HG03520 (cell line): ENCODE data around the gene ACOXL.
"Not testable (repeated sequence)": the region's sequence is repeated elsewhere in the genome, so short reads cannot be mapped to it uniquely, and the experiment has no call there.

Source experiments
- ATAC-seq: cut with Tn5 transposase; IDR thresholded peaks from one replicate; pipeline ENCODE4 v1.9.1; 2021; ENCODE audit warnings: mild to moderate bottlenecking, moderate library complexity; ENCODE audit not compliant: unreplicated experiment

Gene ACOXL

DNA sequence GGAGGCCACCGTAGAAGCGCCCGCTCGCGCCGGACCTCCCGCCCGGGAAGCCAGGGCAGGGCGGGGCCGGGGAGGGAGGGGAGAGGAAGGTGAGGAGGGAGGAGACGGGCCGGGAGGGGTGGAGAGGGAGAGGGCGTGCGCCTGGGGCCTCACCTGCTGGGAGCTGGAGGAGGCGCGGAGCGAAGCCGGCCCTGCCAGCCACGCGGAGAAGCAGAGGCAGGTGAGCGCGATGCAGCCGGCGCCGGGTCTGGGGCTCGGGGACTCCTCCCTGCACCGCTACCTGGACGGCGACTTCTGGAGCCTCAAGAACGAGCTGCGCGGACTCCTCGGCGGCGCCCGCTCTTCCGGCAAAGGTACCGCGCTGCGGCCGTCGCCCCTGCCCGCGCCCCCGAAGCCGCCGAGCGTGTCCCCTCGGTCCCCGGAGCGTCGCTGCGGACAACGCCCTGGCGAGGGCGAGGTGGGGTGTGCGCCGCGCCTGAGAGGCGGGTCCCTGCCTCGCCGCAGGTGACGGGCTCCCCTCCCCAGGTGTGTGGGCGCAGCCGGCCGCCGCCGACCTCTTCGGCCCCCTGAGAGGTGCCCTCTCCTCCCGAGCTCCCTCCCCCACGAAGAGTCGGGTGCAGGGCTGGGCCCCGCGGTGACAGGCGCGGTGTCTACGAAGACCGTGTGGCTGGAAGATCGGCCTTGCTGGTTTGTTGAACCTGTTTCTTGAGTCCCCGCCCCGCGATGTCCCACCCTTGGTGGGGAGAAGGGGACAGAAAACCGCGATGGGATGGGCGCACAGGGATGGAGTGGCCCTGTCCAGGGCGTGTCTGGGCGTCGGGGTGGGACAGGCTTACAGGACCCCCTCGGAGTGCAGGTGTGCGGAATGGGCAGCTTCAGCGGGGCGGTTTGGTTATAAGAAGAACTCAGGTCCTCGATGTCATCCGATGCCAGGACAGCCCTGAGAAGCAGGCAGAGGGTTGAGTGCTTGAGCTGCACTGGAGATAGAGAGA is at the start of gene ACOXL:
ACOXL (plus strand) TSS at position 152 of the 992 bp plus-strand sequence. CDS start 35,817 bp downstream, outside the sequence.
- ATAC-seq = no peak

DNA sequence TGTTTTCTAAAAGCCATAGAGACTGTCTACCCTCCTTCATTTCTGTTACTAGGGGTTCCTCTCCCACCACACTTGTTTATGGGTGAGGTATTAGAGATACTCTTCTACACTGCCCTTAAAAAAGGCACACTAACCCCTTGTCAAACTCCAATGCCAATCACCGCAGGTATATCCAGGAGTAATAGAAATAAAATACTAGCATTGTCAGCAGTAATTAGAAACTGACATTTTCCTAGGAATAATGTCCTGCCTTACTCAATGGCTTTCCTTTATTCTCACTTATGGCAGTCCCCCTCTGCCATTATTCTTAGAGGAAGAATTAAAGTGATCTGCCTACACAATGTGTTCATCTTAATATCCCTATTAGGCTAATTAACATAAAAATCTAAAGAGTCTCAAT is 49.5 kb upstream of the ACOXL start:
- ATAC-seq = no peak

DNA sequence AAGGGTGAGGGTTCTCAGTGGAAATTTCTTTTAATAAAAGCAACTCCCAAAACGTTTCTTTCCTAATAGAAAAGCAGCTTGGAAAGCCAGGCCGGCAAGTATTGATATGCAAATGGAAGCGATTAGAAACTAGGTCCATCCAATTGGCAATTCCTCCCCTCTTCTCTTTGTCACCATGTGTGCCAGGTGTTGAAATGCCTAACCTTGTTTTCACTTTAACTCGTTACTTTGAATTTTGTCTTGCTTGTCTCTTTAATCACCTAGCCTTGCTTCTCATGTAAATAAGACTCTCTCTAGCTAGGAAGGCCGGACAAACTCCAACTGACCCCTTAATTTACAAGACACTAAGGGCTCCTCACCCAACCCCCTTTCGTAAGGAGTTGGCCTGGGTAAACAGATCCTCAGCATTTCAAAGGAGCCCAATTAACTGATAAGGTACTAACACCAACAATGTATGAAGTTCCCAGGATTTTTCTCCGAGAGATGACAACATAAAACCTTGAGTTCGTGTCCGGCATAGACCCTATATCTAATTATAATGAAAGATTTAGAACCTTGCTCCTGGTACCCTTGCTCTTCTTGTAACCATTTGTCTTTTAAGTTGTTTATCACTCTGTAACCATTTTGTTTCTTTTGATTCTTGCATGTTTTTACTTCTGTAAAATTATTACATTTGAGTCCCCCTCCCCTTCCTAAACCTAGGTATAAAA is 44.4 kb upstream of the ACOXL start:
- ATAC-seq = not testable (repeated sequence)

DNA sequence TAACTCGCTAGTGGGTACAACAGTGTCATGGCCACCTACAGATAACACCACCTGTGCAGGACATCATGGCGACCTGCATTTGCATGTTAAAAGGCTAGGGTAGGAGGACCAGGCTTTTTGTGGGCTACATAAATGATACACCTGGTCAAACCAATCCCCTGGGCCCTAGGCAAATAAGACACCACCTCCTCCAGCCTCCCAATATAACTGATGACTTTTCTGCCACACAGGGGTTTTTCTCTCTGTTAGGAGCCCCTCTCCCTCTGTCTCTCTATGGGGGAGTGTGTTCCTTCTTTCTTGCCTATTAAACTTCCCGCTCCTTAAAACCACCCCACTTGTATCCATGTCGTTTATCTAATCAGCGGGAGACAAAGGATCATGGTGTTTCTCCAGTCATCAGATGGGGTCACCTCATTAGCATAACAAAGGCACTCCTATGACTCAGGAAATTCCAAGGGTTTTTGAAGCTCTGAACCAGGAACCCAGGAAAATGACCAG is 43.7 kb upstream of the ACOXL start:
- no peak for ATAC-seq

DNA sequence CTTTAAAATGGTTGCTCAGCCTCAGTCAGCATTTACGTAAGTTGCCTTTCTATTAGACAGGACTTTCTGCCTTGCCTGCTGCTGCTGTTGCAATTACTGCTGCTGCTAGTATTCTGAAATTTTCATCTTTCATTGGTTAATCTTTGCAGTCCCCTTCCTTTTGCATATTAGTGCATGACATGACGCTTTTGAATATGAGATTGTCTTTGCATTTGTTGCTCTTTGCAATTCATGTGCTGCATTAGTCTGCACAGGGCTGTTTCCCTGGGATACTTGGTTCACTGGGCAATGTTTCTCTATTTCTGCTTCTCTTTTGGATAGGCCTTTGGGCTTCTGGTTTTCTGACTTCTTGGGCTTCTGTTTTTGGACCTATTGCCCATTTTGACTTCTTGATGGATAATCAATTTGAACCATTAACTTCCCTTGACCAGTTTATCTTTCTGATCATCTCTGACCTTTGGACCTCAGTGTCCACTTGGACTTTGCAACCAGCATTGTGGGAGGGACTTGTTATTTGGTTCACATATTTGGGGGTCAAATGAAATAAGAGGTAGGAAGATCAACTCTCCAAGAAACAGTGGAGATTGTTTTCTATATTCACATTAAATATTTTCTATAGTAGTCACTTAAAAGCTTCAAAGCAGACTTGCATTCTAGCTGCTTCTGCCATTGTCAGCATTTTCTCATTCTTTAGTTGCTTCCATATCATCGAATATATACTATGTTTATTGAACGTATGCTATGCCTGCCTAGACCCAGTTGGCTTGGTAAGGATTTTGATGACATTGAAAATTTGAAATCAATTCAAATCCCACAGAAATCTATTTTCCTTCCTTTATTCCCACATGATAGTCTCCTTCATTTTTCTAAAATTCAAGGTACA is 42.0 kb upstream of the ACOXL start:
- no peak for ATAC-seq

DNA sequence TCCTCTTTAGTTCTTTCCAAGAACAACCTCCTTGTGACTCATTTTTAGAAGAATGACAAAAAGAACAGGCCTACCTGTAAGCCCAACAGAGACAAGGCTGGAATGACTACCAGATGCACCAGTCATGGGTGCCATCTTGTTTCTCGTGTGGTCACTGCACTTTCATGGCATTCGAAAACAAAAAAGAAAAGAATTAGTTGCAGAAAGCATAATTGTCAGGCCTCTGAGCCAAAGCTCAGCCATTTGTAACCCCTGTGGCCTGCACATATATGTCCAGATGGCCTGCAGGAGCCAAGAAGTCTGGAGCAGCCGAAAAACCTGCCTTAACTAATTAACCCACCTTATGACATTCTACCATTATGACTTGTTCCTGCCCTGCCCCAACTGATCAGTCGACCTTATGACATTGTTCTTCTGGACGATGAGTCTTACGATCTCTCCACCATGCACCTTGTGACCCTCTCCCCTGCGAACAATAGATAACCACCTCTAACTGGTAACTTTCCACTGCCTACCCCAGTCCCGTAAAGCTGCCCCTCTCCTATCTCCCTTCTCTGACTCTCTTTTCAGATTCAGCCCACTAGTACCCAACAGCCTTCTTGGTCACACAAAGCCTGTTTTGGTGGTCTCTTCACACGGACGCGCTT is 40.6 kb upstream of the ACOXL start:
- no peak for ATAC-seq

DNA sequence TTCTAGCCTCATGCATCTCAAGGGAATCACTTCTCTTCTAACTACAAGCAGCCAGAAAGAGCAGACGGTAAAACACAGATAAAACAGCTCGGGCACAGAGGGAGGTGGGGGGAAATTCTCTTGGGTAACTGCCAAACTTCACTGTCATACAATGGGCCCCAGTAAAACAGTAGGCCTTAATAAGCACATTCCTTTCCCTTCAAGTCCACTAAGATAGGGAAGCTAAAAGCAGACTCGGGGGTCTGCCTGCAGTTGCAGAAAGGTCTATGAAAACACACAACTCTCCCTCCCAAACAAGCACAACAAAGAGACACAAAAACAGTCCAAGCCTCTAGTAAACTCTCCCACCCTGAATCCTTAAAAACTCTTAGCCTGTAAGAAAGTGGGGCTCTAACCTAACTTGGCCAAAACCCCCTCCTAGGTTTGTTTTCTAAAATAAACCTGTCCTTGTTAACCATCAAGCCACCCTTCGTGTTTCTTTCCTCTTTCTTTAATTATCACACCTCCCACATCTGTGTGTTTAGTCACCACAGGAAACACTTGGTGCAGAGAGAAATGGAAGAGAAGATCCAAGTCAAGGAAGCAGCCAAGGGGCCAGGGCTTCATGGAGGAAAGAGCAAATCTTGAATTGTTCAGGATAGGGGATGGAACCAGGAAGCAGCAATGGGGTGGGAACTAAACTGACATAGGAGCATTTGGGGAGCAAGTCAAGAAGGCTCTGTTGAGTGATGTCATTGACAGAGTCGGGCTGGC is 37.1 kb upstream of the ACOXL start:
- not testable (repeated sequence) for ATAC-seq

DNA sequence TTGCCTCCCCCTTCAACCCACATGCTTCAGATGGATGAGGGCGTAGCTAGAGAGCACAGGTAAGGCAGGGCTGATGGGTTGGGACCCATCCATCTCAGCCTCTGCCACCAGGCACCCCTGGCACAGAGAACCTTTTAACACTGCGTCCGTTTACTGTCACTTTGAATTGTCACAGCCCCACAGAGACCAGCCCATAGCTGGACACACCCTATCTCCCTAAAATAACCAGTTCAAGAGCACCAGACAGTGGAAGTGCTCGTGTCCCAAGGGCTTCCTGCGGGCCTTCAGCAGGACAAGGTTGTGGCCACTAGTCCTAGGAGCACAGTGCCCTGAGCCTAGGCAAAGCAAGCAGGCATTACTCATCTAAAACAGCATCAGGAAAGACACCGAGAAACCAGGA is 34.1 kb upstream of the ACOXL start:
- ATAC-seq = not testable (repeated sequence)

DNA sequence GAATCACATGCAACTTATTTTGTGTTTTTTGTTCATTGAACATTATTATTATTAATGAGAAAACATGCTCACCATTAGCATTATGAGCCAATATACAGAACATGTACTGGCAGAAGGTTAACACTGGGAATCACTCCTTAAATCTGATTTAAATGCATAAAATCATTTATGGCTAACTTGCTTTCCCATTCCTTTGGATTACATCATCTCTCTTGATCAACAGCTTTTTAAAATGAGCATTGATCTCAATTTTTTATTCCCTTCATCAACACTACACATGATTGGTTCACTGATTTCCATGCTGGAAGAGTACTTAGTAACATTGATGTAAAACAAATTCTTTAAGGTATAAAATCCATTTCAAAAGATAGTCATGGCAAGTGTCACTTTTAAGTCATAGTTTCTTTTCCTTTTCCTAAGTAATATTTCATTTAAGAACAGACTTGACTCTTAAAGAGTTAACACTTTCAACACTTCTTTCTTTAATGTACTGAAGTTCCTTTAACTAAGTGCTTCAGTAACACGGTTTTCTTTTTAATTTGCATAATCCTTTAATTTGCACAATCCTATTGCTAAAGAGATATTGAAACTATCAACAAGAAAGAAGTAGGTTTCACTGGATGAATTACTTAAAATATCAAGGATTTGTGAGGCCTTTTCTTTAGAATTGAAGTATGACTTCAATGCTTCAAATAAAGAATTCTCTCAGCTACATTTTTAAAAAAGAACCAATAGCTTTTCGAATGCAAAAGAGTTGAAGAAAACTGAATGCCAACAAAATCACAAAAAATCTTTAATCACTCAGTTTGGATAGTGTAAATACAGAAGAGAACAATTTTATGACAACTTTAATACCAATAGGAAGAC is 29.6 kb upstream of the ACOXL start:
- no peak for ATAC-seq

DNA sequence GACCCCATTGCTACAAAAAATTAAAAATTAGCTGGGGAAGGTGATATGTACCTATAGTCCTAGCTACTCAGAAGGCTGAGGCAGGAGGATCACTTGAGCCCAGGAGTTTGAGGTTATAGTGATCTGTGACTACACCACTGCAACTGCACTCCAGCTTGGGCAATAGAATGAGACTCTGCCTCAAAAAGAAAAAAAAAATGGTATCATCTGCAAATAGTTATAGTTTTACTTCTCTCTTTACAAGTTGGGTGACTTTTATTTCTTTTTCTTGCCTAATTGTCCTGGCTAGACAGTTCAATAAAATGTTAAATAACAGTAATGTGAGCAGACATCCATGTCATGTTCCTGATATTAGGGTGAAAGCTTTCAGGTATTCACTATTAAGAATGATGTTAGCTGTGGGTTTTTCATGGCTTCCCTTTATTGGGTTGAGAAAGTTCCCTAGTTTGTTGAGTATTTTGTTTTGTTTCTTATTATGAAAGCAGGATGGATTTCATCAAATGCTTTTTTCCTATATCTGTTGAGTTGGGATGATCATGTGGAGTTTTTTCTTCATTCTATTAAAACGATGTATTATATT is 24.9 kb upstream of the ACOXL start:
- no peak for ATAC-seq

DNA sequence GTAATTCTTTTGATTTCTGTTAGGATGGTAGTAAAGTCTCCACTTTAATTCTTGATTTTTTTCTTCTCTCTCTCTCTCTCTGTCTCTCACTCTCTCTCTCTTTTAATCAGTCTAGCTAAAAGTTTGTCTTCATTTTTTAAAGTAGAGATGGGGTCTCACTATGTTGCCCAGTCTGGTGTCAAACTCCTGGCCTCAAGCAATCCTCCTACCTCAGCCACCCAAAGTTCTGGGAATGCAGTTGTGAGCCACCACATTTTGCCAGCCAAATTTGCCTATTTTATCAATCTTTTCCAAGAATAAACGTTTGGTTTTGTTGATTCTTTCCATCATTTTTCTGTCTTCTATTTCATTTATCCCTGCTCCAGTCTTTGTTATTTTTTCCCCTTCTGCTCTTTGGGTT is 23.9 kb upstream of the ACOXL start:
- ATAC-seq = no peak

DNA sequence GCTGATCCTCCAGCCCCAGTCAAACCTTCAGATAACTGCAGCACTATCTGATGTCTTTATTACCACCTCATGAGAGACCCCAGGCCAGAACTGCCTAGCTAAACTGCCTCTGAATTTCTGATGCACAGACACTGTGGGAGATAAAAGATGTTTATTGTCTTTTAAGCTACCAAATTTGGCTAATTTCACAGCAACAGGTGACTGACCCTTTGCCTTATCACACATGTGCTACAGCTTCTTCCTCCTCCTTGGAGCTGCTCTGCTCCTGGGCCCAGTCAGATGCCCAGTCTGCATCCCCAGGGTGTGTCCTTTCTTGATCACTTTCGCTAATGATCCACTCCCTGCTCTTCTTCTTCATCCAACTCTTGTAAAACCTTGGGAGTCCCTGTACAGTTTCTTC is 19.6 kb upstream of the ACOXL start:
- no peak for ATAC-seq

DNA sequence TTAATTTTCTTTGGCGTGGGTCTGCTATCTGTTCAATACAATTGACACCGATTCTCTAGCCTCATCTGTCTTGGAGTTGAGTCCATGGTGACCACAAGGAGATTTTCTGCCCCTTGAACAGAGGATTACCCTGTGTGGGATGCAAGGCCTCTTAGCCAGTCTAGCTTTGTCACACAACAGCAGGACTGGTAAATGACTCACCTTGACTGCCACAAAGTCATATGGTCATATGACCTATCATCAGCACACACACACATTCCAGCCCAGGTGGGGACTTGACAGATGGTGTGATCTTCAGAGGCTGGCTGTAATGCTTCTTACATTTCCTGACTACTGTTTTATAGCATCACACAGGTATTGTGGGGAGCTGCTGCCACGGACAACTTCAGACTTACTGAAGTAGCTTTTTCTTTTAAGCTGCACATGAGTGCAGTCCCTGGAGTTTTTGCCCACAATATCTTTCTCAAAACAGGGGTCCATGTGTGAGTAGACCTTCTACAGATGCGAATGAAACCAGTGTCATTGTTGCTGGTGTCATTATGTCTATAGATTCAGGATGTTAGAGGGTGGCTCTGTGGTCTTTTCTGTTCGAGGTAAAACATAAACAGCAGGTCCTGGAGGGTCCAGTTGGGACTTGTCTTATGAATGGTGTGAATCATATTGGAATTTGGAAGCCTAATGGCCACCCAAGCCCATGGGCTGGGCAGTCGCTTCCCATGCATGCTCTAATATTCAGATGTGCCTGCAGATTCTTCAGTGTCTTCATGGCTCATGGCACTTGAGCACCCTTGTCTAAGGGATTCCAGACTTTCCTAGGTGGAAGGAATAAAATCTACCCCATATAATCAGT is 18.6 kb upstream of the ACOXL start:
- ATAC-seq = no peak

DNA sequence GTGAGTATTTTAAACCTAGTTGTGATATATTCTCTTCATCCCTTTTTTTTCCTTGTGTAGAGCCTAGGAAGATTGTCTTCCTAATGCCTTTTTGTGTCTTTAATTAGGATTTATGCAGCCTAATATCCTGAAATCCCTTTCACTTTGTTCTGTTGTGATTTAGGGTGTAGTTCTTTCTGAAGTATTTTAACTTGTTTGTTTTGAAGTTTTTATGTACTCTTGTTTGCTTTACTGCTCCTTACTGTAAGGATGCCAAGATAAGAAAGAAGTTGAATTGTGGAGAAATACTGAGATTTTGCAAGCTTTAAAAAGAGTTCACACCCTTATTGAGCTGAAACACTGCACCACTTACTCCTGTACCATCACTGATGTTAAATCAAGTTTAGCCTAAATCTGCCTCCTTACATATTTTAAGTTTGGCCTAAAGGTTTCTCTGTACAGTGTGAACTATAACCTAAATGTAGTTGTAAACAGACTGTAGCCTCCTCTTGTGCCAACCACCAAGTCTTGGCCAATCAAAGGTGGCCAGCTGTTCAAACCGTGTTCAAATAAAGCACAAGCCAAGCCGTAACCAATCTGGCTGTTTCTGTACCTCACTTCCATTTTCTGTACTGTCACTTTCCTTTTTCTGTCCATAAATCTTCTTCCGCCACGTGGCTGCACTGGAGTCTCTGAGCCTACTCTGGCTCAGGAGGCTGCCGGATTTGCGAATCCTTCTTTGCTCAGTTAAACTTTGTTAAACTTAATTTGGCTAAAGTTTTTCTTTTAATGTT is 17.7 kb upstream of the ACOXL start:
- no peak for ATAC-seq

DNA sequence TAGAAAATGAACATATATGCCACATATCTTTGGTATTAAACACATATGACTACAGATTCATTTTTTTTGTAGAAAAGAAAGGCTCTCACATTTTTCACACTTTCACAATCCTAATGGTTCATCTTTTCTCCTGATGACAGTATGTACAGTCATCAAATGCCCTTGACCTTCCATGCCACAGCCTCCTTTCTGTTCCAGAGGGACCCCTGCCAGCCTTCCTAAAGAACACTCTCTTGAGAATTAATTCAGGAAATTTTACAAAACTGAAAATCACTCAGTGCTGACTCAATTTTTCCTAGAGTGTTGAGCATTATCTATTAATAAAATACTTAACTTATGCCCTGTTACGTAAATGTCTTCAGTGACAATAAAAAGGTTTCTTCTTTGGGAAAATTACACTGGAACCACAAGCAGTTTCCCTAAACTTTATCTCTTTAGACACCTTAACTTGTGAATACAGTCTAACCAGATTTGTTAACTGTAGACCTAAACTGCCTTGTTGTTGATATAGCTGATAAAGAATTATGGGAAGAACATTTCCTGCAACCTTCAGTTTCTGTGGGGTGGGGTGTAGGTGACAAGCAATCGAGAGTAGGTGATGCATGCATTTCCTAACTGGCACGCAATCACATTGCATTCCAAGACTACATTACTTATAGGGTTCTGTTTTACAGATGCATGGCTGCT is 15.3 kb upstream of the ACOXL start:
- no peak for ATAC-seq

DNA sequence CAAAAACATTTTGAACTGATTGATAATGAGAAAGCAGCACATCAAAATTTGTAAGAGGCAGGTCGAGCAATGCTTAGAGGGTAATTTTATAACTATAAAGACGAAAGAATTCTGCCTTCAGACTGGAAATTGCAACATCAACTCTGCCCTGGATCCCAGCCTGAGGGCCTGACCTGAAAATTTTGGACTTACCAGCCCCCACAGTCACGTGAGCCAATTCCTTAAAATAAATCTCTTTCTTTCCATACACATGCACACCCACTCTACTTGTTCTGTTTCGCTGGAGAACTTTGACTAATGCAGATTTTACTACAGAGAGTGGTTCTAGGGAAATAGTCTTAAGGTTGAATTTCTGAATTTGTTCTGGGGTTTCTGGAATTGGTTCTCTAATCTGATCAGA is 14.6 kb upstream of the ACOXL start:
- ATAC-seq = no peak
